Jurkat, Clone E6-1 (cell line): ENCODE results near the gene HECW1.

Experiments
- DNase-seq: peaks from one replicate; pipeline ENCODE4 v3.0.0-alpha.2; 2011; ENCODE audit warnings: low read depth, low spot score
- H3K4me3 ChIP-seq: 2 replicates; pipeline ENCODE4 v1.5.1; 2011; ENCODE audit warnings: mild to moderate bottlenecking, low read length, control low read depth, moderate library complexity

HECW1 gene

DNA sequence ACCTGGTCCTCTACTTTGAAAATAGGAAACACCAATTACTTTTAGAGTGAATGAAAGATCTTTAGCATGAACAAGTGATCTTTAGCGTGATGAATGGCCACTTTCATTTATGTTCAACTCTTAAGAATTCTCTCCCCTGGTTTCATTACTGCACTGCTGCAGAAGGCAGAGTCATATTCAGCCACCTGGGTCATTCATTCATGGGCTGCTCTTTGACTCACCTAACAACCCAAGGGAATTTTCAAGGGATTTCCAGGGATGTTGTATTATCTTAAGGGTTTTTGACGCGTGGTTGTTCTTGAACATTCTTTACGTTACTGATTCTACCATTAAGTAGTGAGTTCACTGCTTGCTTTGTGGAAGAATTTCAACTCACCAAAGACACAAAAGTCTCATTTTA, 383.1 kb downstream of the HECW1 start:
- no peak for DNase-seq
- H3K4me3 ChIP-seq = no peak overlapping the region

DNA sequence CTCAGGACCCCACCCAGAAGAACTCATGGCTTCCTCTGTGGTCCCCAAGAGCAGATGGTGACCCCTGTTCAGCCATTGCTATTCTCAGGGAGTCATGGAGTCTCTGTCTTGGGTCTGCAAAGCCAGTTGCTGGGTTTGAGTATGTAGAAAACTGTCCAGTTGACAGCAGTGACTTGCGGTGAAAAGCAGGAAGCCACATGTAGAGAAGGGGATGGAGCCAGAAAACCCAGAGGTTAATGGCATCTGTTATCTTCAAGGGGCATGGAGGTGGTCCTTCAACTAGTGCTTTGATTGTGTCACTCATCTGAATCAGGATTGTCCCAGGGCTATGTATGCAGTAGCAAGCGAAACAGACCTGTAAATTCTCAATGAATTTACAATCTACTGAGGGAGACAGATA, 384.1 kb downstream of the HECW1 start:
- DNase-seq = no peak
- no peak overlapping the region for H3K4me3 ChIP-seq

DNA sequence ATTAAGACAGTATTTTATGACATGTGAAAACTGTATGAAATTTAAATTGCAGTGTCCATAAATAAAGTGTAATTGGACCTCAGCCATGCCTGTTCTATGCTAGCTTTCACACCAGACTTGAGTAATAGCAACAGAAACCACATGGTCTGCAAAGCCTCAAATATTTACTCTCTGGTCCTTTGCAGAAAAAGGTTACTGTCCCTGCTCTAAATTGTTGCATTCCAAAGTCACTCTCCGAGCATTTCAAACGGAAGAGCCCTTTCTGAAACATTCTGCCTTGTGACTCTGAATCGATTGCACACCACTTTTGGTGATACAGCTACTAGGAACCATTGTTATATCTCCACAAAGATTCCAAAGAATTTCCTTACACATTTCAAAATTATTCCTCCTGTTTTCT, 389.4 kb downstream of the HECW1 start:
- H3K4me3 ChIP-seq = no peak overlapping the region
- DNase-seq = no peak

GRCh38 chr7:43502941-43503340, 390.5 kb downstream of the HECW1 start:
- no peak for DNase-seq
- H3K4me3 ChIP-seq = no peak overlapping the region

- DNase-seq = no peak
- H3K4me3 ChIP-seq = no peak overlapping the region
Observed at GRCh38 chr7:43505412-43505811, 393.0 kb downstream of the HECW1 start.

- H3K4me3 ChIP-seq = no peak overlapping the region
- DNase-seq = no peak
Observed at GRCh38 chr7:43506460-43506859, 394.0 kb downstream of the HECW1 start.

GRCh38 chr7:43508461-43508860, 396.0 kb downstream of the HECW1 start:
- no peak overlapping the region for H3K4me3 ChIP-seq
- peak; percentile 95 for DNase-seq

DNA sequence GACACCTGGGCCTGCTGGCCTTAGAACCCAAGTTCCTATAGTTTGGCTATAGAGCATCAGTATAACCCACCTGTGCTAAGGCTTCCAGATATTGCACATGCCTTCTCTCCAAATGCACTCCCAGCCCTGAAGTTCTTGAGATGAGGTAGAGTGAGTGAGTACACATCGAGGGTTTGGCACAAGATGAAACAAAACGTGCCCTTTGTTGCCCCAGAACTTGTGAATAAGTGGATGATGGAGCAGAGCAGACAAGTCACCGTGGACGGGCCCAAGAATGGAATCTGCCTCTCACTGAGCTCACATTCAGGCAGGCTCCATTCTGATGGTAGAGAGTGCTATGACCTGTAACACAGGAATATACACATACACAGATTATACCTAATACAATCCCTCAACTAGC, 397.5 kb downstream of the HECW1 start:
- DNase-seq = no peak
- no peak overlapping the region for H3K4me3 ChIP-seq

GRCh38 chr7:43511029-43511428, 398.6 kb downstream of the HECW1 start:
- DNase-seq = no peak
- no peak overlapping the region for H3K4me3 ChIP-seq

- DNase-seq = no peak
- H3K4me3 ChIP-seq = no peak overlapping the region; the same call in none of the 2 replicates
Observed at GRCh38 chr7:43511769-43512515, 399.5 kb downstream of the HECW1 start.

GRCh38 chr7:43513251-43513650, 400.8 kb downstream of the HECW1 start:
- peak; percentile 72 for DNase-seq
- no peak overlapping the region for H3K4me3 ChIP-seq

DNA sequence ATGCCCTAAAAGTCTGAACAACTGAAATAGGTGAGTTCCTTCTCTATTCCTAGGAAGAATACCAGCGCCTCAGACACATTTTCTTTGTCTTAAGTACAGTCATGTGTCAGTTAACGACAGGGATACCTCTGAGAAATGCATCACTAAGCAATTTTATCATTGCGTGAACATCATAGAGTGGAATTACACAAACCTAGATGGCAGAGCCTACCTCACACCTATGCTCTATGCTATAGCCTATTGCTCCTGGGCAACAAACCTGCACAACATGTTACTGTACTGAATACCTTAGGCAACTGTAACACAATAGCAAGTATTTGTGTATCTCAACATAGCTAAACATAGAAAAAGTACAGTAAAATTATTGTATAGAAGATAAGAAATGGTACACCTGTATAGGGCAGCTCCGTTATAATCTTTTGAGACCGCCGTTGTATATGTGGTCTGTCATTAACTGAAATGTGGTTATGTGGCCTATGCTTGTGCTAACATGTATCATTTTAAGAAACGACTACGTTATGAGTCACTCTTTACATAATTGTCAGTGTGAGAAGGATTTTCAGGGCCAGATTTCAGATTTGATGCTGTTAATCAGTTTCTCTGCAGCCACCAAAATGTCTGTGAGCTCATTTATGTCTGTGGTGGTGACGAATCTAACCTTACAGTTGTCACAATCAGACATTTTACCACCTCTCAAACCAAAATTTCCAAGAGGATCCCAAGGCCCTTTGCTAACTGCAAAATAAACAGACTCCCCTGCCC, 404.3 kb downstream of the HECW1 start:
- H3K4me3 ChIP-seq = peak overlapping the region; percentile 44
- DNase-seq = peak; percentile 98

GRCh38 chr7:43517464-43517863, 405.0 kb downstream of the HECW1 start:
- no peak for DNase-seq
- H3K4me3 ChIP-seq = peak overlapping the region; percentile 44

DNA sequence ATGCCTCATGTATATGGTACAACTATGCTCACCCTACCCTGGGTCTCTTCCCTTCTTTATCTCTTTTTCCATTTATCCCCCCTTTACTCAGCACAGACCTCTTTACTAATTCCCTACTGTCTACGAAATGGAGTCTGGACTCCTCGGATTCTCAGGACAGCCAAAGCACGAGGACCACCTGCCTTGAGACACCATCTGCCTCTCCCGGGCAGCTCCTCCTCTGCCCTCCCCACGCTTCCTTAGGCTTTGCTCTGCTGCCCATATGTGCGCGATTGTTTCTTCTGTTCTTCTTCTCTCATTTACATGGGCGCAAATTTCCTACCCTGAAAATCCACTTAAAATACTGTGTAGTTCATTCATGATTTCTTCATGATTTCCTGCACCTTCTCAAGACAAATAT, 407.8 kb downstream of the HECW1 start:
- DNase-seq = no peak
- no peak overlapping the region for H3K4me3 ChIP-seq

- DNase-seq = no peak
Observed at GRCh38 chr7:43522406-43523156, 410.1 kb downstream of the HECW1 start.

GRCh38 chr7:43528576-43529354, 416.3 kb downstream of the HECW1 start:
- no peak overlapping the region for H3K4me3 ChIP-seq

More at GRCh38 chr7:43522406-43523156, 410.1 kb downstream of the HECW1 start:
- H3K4me3 ChIP-seq = no peak overlapping the region

DNA sequence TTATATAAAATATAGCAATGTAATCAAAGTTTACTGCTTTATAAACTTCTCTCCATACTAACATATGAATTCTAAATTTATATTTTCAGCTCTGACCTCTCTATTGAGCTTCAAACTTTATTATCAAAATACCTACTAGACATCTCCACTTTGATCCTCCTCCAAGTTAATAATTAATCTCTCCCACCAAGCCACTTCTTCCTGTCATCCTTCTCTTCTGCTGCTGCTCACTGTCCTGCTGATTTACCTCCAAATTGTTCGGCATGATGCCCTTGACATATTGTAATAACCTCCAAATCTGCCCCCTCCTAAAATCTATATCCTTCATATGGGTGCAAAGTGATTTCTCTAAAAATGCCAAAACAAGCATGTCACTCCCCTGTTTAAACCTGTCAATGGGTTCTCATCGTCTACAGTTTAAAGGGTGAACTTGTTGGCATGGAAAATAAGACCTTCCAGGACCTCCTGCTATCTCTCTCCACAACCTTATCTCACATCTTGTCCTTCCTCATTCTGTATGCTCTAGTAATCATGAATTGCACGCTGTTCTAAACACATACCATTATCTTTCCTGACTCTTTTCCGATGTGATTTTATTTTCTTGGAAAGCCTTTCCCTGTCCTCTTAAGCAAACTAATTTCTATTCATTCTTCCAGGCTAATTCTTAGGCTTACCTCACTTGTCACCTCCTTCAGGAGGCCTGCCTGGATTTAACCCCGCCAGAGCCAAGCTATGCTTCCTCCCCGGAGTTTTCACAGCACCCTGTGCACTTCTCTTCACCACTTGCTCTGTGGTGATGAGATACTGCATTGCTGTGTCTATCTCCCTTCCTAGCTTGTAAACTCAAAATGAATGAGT, 418.3 kb downstream of the HECW1 start:
- H3K4me3 ChIP-seq = no peak overlapping the region
- DNase-seq = no peak

More at GRCh38 chr7:43528576-43529354, 416.3 kb downstream of the HECW1 start:
- DNase-seq = no peak

- H3K4me3 ChIP-seq = no peak overlapping the region
- no peak for DNase-seq
Observed at GRCh38 chr7:43531700-43532099, 419.3 kb downstream of the HECW1 start.
